Measurements from ENCODE around the gene SPINT3.

SPINT3 gene, protein sequence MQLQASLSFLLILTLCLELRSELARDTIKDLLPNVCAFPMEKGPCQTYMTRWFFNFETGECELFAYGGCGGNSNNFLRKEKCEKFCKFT

DNA sequence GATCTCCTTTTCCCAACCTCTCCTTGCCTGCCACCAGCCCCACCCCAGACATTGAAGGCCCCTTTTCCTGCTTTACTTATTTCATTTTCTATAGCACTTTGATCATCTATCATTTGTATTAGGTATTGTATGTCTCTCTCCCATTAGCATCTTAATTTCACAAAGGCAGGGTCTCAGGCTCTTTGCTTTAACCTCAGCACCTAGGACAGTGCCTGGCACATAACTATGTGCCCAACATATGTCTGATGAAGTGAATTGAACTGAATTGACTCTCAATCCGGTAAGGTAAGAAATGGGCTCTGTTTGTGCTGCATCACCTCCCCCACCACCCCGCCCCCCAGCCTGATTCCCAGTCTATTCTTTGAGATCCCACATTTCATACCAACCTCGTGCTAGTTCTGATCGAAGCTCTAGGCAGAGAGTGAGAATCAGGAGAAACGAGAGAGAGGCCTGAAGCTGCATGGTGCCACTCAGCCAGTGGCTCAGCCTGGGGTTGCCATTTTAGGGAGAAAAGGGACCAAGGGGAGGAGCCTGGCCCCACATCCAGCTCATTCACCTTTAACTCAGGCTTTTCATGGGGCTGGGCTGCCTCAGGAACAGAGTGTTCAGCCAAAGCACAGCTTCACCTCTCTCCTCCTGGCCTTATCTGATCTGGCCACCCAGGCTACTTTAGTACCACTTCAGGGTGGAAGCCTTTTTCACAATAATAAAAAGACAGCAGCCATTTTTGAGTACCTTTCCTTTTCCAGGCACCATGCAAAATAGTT is at the start of gene SPINT3:
SPINT3 (minus strand) TSS at position 476 of the 767 bp plus-strand sequence; CDS start at position 462, 14 bp downstream.
- in situ Hi-C loops (cut with MboI; ENCODE audit: low sequenced_read_pairs) = no loop called here

DNA sequence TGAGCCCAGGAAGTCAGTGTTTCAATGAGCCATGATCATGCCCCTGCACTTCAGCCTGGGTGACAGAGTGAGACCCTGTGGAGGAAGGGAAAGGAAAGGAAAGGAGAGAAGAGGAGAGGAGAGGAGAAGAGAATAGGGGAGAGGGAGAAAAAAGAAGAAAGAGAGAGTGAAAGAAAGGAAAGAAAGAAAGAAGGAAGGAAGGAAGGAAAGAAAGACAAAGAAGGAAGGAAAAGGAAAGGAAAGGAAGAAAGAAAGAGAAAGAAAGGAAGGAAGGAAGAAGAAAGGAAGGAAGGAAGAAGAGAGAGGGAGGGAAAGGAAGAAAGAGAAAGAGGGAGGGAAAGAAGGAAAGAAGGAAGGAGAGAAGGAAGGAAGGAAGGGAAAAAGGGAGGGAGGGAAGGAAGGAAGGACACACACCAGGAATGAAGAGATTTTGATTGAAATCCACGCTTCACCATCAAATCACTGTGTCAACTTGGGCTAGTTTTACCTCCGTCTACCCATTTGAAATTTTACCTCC is 49.4 kb upstream of the SPINT3 start:
- in situ Hi-C loops (cut with MboI; ENCODE audit: low sequenced_read_pairs) = no loop called here

DNA sequence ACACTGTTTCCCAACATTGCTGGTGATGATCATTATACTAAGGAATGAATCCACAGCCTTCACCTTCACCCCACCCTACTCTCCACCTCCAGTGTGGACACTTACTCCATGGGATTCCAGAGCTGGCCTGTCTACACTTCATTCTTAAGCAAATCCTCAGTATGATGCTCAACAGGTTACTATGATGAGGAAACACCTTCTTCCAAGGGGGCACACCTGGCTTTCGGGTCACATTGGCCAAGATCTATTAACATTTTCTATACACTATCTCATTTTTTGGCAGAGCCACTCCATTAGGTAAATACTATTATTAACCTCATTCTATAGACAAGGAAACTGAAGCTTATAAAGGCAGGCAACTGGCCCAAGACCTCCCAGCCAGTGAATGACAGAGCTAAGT is 39.8 kb upstream of the SPINT3 start:
- in situ Hi-C loops (cut with MboI; ENCODE audit: low sequenced_read_pairs) = no loop called here

DNA sequence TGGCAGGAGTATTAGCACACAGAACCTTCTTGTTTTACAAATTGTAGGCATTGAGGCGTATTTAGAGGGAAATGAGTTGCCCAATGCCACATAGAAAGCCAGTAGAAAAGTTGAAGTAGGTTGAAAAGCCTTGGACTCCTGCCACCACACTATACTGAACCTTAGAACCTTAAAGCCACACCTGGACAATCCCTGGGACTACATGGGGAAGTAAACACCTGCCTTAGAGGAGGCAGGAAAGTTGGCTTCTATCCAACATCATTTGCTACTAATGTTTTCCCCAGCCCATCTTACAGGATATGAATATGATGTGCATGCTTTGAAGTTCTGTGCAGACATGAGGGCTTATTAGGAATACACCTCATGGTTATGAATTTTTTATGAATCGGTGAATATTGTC is 37.0 kb upstream of the SPINT3 start:
- in situ Hi-C loops (cut with MboI; ENCODE audit: low sequenced_read_pairs) = no loop called here

DNA sequence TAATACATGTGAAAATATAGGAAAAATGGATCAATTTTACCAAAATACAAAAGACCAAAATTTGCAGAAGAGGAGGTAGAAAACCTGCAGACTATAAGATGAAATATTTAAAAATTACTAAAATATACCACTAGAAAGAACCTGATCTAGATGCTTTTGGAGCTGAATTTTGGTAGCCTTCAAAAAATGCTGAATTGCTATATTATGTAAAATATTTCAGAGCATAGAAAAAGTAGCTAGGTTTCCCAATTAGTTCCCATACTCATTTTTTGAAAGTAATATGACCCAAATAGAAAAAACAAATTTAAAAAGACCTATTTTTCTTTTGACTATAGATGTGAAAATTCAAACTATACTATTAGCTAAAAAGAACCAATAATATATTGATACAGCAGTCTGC is 35.3 kb upstream of the SPINT3 start:
- in situ Hi-C loops (cut with MboI; ENCODE audit: low sequenced_read_pairs) = no loop called here

DNA sequence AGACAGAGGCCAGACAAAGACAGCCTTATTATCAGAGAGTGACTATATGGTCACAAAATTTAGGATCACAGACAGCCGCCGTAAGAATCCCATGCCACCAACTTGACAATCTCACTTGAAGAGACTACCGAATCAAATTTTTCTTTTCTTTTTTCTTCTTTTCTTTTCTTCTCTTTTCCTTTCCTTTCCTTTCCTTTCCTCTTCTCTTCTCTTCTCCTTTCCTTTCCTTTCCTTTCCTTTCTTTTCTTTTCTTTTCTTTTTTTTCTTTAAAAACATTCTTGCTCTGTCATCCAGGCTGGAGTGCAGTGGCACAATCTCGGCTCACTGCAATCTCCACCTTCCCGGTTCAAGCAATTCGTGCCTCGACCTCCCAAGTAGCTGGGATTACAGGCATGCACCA is 33.0 kb upstream of the SPINT3 start:
- in situ Hi-C loops (cut with MboI; ENCODE audit: low sequenced_read_pairs) = no loop called here

DNA sequence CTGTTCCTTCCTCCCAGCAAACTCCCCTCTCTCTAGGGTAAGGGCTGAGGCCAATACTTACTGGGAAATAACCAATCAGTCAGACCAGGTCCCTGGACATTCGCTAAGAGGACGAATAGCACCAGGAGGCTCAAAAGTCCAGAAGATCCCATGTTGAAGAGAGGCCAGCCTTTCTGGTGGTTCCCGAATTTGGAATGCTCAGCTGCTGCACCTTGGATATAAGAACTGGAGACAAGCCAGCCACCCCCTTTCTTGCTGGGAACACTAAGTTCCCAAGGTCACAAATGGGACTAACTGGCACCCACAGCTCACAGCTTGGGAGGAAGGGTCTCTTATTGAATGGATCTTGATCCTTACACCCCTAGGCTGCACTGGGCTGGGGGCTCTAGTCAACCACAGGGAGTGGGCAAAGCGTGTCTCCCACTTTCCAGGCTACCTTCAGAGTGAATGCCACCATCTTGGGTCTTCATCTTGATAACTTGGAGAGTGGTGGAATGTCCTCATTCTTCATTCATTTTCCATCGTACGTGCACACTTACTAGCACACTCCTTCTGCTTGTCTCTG is 31.9 kb upstream of the SPINT3 start, which contains the start of gene EPPIN:
EPPIN (minus strand) TSS at position 196 of the 565 bp plus-strand sequence; CDS start at position 152, 44 bp downstream.
- in situ Hi-C loops (cut with MboI; ENCODE audit: low sequenced_read_pairs) = no loop called here

DNA sequence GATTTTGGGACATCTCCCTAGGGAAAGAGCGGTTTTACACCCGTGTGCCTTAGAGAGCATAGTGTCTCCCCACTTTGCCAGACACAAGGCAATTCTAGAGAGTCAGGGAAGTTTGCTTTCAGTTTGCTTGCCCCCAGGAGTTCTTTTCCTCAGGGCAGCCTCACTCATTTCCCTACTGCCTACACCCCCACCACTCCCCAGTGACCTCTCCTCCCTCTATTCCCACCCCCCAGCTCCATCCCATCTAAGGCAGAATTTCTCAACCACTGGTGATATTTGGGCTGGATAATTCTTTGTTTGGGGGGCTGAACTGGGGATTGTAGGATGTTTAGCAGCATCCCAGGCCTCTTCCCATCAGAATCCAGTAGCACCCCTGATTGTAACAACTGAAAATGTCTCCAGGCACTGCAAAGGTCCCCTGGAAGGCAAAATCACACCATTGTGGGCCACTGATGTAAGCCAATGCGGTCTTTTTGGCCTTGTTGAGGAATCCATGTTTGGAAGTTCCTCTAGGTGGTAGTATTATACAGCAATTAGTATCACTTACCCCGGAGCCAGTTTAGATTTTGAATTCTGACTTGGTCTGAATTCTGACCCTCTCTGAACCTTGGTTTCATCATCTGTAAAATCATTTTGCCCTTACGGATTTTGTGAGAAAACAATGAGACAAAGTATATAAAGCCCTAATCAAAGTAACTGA is 30.5 kb upstream of the SPINT3 start:
- in situ Hi-C loops (cut with MboI; ENCODE audit: low sequenced_read_pairs) = no loop called here

DNA sequence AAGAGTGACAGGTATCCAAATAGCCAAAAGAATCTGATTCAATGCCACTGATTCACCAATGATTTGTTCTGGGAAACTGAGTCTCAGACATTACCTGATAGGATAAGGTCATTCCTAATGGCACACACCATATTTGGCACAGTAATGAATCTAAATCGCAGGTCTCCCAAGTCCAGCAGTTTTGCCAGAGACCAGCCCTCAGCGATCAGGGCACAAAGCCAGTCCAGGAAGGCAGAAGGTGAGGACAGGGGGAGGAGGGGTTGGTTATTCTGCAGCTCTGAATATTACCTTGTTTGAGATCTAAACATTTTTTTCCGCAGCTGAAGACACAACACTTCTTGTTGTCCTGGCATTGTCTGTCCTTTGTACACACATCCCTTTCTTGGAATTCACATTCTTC is 29.9 kb upstream of the SPINT3 start:
- in situ Hi-C loops (cut with MboI; ENCODE audit: low sequenced_read_pairs) = no loop called here

DNA sequence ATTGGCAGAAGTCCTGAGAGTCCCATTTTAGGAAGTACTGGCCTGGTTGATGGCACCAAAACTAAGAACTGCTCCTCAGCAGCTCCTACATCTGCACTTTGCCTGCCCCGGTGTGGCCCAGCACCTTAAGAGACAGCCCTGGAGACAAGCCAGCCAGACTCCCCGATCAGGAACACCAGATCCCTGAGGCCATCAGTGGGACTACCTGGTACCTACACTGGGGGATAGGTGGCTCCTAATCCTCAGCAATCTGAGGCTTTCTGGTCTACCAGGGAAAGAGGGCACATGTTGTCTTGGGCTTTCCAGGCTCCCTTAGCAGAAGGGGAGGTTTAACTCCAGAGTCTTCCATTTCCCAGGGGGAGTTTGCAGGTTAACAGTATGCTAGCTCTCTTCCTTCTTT is 24.0 kb upstream of the SPINT3 start, which contains the start of gene WFDC6:
WFDC6 (minus strand) TSS at position 101 of the 400 bp plus-strand sequence; CDS start at position 26, 75 bp downstream.
- in situ Hi-C loops (cut with MboI; ENCODE audit: low sequenced_read_pairs) = no loop called here

DNA sequence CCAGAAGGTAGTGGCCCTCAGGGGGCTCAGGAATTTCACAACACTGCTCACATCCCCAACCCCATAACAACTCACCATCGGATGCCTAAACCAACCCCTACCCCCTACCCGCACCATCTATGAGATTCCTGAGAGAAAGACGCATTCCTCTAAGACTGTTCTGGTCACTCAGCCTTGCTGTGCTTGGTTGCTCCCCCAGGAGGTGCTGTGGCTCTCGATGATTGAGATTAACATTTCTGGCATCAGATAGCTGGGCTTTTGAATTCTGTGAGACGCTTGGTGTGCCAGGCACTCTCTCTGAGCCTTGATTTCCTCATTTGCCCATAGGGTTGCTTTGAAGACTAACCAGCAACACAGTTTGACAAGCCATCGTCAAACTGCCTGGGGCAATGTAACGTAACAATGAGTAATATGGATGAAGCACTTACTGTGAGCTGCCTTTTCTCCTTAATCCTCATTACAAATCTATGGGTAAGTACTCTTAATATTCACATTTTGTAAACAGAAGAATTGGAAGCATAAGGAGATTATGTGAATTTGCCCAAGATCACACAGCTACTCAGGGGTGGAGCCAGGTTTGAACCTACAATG is 22.9 kb upstream of the SPINT3 start:
- in situ Hi-C loops (cut with MboI; ENCODE audit: low sequenced_read_pairs) = no loop called here

DNA sequence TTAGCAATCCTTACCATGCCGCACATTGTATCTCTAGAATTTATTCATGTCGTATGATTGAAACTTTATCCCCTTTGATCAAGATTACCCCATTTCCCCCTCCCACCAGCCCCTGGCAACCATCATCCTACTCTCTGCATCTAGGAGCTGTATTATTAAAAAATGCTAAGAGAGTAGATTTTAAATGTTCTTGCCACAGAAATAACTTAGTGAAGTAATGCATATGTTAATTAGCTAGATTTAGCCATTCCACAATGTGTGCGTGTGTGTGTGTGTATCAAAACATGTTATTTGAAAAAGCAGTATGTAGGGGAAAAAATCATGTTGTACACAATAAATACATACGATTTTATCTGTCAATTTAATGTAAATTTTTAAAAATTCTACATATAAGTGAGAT is 11.9 kb upstream of the SPINT3 start:
- in situ Hi-C loops (cut with MboI; ENCODE audit: low sequenced_read_pairs) = no loop called here

DNA sequence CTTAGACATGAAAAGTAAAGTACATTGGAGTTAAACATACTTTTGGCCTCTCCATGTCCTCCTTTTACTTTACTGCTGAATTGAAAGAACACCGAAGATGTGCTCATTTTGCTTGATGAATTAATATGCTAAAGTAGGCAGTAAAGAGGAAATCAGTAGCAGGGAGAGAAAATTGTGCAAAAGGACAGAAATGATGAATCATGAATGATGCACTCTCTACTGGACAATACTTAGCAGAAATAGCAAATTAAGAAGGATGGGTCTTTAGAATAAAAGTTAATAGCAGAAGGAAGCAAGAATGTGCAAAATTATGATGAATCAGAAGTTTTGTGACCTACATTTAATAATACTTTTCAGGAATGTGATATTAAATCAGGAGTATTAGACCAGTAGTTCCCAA is 8.4 kb upstream of the SPINT3 start:
- in situ Hi-C loops (cut with MboI; ENCODE audit: low sequenced_read_pairs) = no loop called here

DNA sequence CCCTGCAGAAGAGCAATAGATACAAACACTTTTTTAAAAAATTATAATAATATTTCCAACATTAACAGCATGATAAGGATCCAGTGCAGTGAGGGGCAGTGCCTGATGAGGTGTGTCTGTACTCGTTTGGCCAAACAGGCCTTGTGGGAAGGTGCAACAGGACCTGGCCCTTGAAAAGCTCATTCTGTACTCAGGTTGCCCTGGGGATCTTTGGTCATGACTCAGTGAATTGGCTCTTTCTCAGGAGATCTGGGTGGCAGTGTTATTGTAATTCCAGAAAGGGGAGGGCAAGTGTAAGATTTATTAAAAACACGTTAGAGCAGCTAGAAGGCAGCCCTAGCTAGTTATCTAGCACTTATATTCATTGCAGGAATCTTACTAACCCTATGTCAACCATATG is 2.9 kb upstream of the SPINT3 start:
- in situ Hi-C loops (cut with MboI; ENCODE audit: low sequenced_read_pairs) = no loop called here

DNA sequence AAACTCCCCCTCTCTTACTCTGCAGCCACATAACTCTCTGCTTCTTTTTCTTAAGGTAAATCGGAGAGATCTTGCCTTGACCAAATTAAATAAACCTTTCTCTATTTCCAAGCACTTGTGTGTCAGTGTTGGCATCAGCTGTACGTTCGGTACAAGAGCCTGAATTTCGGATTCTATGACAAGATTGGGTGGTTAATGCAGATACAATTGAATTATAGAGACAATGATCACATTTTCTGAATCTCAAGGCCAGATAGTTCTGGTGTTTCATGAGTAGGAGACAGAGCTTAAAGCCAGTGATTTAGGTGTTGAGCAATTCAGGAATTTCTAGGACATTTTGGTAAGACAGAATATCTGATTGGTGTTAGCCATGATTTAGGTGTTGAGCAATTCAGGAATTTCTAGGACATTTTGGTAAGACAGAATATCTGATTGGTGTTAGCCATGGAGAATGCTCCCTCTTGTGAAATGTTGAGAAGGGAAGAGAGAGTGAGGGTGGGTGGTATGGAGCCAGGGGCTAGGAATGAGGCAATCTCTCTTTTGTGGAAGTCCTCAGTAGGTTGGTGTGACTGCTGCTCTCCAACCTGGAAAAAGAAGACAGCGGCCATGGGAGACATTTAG is 5.1 kb downstream of the SPINT3 start:
- in situ Hi-C loops (cut with MboI; ENCODE audit: low sequenced_read_pairs) = no loop called here

DNA sequence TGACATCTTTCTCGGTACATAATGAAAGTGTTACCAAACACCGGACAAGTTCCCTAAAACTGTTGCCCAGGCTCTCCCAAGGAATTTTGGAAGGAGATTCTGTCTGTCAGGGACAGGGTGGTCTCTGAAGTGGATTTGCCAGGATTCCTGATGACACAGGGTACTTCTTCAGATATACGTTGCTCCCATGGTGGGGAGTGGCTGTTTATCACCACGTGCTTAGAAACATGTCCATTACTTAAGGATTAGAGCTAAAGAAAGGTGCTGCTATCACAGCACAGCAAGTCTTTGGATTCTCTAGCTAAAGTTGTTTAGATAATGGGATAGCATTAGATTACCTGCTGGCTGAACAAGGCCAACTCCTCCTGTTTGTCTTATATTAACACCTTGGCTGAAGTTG is 6.3 kb downstream of the SPINT3 start:
- in situ Hi-C loops (cut with MboI; ENCODE audit: low sequenced_read_pairs) = no loop called here

DNA sequence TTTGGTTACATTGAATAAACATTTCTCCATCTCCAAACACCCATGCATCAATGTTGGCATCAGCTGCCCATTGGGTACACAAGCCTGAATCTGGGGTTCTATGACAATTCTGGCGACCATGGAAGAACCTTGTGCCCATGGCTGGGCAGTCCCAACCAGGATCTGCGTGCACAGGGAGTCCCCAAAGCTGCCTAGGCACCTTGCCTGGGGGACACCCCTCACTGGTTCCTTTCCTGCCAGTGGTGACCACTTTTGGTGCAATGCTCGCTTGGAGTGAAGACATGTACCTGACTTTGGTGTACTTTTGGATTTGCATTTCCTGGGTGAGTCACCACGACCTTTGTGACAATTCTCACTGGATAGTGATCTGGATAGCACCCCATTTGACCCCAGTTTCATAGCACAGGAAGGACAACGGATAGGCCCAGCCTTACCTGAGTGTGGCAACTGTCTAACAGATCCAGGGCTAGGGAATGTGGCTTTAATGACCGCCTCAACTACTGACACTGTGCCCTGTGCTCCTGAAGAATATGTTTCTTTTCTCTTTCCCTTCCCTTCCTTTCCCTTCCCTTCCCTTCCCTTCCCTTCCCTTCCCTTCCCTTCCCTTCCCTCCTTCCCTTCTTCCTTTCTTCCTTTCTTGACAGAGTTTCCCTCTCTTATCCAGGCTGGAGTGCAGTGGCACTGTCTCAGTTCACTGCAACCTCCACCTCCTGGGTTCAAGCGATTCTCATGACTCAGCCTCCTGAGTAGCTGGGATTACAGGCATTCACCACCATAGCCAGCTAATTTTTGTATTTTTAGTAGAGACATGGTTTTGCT is 7.1 kb downstream of the SPINT3 start:
- in situ Hi-C loops (cut with MboI; ENCODE audit: low sequenced_read_pairs) = no loop called here

DNA sequence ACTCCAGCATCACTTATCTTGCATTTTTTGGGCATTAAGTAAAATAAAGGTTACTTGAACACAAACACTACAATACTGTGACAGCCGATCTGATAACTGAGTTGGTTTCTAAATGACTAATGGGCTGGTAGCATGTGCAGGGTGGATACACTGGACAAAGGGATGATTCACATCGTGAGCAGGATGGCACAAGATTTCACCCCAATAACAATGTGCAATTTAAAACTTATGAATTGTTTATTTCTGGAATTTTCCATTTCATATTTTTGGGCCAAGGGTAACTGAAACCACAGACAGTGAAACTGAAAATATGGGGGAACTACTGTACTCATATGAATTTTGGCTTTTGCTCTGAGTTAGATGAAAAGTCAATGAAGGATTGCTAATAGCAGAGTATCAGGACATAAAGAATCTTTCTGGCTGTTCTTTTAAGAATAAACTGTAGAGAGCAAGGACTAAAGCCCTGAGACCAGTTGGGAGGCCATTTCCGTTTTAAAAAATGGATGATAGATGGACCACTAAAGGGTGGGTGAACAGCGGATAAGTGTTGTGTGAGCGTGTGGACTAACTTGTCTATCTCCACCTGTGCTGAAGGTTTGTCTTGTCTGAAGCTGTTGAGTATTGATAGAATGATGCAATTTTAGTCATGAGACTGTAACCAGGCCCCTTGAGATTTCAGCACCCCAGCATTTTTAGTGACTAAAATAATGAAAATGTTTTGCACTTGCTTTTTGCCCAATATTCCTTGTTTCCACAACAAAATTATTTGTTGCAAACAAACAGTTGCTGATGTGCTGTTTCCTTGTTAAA is 8.2 kb downstream of the SPINT3 start:
- in situ Hi-C loops (cut with MboI; ENCODE audit: low sequenced_read_pairs) = no loop called here

DNA sequence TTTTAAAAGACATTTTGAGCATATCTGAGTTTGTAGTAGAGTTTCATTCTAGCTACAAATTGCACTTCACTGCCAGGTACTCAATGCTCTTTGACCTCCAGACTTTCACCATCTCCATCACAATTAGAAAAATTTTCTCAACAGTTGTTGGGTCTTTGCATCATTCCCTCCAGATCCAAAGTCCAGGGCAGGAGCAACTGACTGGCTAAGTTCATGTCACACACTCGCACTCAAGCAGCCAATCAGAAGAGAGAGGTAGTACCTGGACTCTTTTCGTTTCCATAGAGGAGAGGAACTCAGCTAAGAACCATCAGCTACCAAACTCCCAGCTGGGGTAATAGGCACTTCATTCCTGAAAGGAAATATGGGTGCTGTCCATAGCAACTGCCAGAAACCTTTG is 9.0 kb downstream of the SPINT3 start:
- in situ Hi-C loops (cut with MboI; ENCODE audit: low sequenced_read_pairs) = no loop called here
